Embryonic facial prominence (tissue), 1 donor: ENCODE data around the gene PIP4K2A.
A peak's percentile ranks its signal among the peaks of the same experiment; 100 is the strongest.
"Not testable (repeated sequence)": the region's sequence is repeated elsewhere in the genome, so short reads cannot be mapped to it uniquely, and the experiment has no call there.

ENCODE experiments used
- DNase-seq: peaks from one replicate; pipeline ENCODE4 v3.0.0-alpha.2; 2016; ENCODE audit errors: extremely low spot score

Gene PIP4K2A

DNA sequence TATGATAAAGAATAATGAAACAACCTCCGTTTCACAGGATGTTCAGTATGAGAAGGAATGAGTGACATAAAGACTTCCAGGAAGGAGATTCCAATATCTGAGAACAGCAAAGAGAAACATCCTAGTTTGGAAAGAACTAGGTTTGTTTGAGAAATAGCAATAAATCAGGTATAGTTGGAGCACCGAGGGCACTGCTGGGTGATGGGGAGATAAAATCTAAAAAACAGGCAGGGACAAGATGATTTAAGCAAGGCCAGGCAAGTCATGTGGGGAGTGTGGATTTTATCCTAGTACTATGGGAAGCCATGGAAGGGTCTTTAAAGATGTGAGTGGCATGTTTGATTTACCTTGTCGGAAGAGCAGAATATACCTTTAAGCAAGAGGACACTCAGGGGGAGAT is 199.4 kb downstream of the PIP4K2A start:
- DNase-seq, result no peak

DNA sequence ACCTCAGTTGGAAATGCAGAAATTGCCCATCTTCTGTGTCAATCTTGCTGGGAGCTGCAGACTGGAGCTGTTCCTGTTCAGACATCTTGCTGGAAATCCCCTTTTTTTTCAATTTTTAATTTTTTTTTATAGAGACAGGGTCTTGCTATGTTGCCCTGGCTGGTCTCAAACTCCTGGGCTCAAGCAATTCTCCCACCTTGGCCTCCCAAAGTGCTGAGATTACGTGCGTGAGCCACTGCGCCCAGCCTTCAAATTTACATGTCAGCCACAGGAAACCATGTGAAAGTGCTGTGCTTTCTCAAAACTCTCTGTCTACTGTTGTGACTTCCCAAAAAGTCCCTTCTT is 200.0 kb downstream of the PIP4K2A start:
- not testable (repeated sequence) for DNase-seq

DNA sequence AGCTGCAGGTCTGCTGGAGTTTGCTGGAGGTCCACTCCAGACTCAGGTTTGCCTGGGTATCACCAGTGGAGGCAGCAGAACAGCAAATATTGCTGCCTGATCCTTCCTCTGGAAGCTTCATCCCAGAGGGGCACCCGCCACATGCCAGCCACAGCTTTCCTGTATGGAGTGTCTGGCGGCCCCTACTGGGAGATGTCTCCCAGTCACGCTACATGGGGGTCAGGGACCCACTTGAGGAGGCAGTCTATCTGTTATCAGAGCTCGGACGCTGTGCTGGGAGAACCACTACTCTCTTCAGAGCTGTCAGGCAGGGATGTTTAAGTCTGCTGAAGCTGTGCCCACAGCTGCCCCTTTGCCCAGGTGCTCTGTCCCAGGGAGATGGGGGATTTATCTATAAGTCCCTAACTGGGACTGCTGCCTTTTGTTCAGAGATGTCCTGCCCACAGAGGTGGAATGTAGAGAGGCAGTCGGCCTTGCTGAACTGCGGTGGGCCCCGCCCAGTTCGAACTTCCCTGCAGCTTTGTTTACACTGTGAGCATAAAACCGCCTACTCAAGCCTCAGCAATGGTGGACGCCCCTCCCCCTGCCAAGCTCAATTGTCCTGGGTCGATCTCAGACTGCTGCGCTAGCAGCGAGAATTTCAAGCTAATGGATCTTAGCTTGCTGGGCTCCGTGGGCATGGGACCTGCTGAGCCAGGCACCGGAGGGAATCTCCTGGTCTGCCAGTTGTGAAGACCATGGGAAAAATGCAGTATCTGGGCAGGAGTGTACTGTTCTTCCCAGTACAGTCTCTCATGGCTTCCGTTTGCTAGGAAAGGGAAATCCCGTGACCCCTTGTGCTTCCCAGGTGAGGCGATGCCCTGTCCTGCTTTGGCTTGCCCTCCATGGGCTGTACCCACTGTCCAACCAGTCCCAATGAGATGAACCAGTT is 200.6 kb downstream of the PIP4K2A start:
- not testable (repeated sequence) for DNase-seq

DNA sequence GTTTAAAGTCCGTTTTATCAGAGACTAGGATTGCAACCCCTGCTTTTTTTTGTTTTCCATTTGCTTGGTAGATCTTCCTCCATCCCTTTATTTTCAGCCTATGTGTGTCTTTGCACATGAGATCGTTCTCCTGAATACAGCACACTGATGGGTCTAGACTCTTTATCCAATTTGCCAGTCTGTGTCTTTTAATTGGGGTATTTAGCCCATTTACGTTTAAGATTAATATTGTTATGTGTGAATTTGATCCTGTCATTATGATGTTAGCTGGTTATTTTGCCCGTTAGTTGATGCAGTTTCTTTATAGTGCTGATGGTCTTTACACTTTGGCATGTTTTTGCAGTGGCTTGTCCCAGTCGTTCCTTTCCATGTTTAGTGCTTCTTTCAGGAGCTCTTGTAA is 202.4 kb downstream of the PIP4K2A start:
- not testable (repeated sequence) for DNase-seq

DNA sequence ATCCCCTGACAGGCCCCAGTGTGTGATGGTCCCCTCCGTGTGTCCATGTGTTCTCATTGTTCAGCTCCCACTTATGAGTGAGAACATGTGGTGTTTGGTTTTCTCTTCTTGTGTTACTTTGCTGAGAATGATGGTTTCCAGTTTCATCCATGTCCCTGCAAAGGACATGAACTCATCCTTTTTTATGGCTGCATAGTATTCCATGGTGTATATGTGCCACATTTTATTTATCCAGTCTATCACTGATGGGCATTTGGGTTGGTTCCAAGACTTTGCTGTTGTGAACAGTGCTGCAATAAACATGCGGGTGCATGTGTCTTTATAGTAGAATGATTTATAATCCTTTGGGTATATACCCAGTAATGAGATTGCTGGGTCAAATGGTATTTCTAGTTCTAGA is 206.2 kb downstream of the PIP4K2A start:
- not testable (repeated sequence) for DNase-seq

DNA sequence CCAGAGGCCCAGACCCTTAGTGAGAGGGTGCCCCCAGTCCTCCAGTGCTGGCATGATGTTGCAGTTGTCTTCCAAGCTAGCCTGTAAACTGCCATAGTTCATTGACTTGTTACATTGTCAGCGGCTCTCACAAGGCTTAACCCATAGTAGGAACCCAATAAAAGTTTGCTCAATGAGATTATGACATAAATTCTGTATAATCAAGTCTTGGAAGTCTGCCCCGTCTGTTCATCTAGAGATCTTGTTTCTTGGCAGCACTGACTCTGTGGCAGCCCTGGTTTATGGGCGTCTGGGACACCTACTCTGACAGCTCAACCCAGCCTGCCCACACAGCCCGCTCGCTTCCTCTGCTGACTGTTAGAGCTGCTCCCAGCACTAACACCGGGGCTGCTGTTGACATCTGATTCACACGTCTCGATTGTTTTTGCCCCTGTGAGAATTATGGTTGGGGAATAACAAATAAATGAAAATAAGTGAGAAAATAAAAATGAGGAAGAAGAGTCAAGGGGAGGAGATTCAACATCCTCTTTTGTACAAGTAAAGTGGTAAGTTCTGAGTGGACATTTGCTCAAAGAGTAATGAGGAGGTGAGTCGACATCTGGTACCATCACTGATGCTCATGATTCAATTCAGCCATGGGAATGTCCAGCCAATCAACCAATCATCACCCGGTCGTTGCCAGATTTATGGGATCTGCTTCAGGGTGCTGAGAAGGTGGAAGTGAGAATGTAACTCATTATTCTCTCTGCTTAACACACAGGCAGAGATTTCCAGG is 208.3 kb downstream of the PIP4K2A start:
- no peak for DNase-seq

DNA sequence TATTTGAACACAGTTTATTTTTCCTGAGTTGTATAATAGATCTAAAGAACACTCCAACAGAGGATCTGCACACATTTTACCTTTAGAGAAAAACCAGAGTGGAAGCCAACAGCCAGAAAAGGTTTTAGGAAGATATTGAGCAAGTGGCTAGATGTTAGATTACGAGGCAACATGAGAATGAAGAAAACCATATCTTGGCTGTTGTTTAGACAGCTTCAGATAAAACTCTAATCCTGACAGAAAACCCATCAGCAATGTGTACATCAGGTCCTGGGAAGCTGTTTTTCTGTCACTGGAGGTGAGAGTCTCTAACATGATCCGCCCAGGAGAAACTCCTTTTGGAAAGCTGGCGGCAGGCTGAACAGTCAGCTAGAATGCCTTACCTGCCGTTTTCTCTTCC is 209.6 kb downstream of the PIP4K2A start:
- no peak for DNase-seq

DNA sequence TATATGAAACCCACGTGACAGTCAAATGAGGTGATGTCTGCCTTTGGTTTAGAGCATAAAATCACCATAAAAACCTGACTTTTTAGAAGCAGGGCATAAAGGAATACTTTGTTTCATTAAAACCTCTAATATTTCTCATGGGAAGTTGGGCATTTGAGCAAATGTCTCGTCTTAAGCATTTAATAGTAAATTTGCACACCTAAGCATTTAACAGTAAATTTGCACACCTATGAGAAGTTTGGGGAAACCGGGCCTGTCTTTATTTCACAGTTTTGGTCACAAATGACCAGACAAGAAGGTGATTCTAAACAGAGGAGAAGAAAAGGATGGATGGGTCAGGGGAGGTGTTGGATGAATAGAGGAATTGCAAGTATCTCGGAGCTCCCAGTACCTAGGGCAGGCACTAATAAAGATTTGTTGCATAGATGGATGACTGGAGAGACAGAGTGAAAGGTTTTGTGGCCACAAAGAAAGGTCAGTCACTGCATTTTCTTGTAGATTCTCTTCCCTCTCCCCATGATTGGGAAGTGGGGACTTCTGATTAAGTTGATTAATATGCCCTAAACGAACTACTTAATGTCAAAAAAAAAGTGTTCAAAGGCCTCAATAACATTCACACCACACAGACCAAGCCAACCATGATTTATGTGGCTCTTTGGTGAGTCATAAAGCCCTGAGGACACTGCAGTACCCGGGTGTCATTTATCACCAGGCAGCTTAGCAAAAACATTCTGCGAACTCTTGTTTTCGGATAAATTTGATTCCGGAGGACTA is 210.9 kb downstream of the PIP4K2A start:
- no peak for DNase-seq

DNA sequence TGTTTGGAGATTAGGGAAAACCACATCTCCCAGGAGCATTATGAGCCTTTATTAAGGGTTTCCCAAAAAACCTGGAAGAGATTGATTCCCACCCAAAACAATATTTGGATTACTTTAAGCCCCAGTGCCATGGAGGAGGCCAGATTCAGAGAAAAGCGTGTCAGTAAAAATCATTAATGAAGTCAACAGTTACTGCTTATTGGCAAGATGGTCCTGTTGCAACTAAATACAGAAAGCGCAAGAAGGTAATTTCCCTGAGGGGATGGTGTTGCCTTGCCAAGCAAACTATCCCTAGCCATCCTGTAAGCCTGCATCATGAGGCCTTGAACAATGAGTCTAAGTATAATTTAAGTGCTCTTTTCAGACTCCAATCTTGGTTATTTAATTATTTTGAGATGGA is 212.5 kb downstream of the PIP4K2A start:
- DNase-seq, result no peak

DNA sequence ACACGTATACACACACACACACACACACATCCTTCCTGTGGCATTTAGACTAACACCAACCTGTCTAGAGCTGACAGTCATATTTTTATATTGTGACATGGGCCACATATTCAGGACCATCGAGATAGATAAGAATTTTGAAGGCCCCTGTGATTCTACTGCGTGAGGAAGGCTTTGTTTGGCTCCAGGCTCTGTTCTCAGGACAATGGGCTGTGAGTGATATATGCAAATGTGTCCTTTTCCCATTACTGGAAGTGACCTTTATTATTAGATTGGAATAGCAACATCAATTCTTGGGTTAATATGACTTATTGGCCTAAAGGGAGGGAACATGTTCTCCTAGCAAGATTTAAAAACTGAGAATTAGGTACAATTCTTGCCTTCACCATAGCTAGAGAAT is 213.0 kb downstream of the PIP4K2A start:
- no peak for DNase-seq

DNA sequence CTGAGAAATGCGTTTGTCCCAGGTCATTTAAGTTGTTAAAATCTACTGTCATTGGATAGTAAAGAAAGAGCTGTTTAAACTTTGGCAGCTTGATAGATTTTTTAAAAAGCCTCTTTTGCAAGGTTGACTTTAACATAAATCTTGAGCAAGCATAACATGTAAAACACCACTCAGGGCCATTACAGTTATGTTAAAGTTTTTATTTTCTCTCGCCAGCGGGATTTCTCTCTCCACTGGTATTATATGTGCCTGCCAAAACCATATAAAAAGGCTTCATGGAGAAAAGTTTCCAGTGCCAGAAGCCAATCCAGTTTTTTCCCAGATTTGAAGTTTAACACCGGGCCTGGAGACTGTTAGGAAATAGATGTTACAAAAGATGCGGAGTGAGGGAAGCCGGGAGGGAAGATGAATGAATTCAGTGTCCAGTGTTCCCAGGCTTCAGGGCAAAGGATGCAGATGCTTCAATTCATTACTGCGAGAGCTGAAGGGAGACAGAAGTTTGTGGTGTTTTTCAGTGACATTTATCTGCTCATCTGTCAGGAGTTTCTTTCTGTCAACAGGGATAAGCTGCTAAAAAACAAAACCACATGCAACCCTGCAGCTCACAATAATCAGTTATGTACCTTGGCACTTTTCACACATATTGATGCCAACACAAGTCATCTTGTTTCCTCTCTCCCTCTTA is 213.6 kb downstream of the PIP4K2A start:
- peak; percentile 31 for DNase-seq

DNA sequence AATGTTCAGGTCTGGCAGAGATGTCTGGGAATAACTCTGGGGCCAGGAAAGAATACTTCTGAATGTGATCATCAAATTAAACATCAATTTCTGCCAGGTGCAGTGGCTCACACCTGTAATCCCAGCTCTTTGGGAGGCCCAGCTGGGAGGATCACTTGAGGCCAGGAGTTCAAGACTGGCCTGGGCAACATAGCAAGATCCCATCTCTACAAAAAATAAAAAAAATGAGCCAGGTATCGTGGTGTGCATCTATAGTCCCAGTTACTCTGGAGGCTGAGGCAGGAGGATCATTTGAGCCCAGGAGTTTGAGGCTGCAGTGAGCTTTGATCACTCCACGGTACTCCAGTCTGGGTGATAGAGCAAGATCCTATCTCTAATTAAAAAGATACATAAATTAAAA is 214.4 kb downstream of the PIP4K2A start:
- DNase-seq, result not testable (repeated sequence)

DNA sequence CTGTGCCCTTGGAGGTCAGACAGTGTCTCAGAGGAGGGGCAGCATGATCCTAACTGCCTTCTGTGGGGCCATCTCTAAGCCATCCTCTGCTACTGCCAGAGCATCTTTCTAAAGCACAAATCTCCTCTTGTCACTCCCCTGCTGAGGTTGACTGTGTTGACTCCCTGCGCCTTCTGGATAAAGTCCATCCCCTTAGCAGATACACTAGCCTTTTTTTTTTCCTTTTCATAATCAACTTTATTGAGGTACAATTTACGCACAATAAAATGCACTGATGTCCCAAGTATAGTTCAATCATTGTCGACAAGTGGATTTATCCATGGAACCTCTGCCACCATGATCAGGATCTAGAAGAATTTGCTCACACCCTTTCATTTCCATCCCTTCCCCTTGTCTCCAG is 219.0 kb downstream of the PIP4K2A start:
- no peak for DNase-seq

DNA sequence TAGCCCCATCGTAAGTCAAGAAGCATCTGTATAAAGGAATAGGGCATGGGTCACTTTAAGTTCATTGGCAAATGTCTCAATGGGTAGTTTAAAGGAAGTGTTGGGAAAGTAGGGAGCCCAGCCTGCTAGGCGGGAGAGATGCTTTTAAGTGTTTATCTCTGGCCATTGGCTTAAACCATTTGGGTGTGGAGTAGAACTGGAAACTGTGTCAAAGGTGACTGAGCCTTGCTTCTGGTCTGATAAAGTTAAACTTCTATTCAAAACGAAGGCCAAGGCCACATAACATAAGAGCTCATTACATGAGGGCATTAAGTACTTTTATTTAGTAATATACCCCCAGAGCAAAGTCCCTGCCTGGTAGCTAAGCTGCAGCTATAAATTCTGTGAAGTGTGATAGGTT is 220.4 kb downstream of the PIP4K2A start:
- DNase-seq, result no peak

DNA sequence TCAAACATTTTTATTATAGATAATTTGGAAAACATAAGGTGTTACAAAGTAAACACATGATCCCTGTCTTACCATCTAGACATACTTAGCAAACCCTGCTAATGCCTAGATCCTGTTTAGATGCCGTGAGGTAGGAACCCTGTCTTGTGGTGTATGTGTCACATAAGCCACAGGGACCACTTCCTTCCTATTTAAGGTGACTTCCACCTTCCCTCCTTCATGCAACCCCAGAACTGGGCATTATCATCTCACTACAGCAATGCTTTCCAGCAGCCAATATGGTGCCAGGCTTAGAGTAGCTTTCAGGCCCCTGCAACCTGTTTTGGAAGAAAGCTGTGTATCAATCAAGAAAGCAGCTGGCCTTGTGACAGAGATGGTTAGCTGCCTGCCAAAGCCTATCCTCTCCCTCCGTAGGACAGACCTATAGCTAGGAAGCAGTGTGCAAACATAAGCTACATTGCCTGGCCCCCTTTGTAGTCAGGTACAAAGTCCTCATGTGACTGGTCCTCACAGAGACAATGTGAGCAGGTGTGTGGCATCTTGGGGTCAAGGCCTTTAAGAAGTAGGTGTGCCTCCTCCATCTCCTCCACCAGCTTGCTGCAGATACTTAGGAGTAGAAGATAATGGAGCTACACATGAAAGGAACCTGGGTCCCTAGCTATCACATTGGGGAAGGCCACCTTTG is 222.3 kb downstream of the PIP4K2A start:
- DNase-seq, result no peak

DNA sequence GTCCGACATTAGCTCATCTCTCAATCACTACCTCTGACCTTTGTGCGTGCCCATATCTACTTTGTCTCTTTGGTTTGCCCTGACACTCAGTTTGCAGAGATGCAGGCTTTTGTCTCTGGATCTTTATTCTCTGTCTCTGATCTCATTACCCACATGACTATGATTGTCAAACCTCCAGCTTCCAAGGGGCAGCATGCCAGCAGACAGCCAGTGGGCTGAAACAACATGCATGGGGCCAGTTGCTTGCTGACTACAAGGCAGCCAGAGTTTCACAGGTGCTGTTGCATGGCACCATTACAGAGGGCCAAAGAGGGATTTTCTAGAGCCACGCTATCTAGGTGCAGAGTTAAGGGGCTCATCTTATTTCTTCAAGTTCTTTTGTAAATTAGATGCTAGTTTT is 222.9 kb downstream of the PIP4K2A start:
- no peak for DNase-seq

DNA sequence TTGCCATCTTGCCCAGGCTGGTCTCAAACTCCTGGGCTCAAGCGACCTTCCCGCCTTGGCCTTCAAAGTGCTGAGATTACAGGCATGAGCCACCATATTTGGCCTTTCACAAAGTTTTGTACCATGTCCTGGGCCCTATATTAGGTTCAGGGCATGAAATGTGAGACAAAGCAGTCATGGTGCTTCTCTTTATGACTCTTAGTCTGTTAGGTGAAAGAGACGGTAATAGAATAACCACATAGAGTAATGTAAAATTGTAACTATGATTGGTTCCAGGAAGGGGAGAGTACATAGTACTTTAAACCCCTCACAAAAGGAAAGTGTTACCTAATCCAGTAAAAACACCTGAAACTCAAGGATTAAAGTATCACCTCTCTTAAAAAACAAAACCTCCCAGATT is 224.4 kb downstream of the PIP4K2A start:
- DNase-seq, result no peak

DNA sequence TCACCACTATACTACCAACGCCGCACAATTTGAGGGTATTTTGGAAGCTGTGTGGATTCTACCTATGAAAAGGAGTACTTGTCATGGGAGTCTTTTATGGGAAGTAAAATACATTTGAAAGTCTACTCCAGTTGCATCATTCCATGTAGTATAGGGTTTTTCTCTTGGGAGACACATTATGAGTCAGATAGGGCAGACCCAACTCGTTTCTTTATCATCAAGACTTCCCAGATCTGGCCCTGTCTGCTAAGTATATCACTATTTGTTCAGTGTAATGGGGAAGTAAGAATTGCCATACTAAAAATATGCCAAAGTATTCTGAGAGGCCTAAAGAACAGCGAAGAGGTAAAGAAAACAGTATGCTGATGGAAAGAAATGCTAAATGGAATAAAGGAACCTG is 224.9 kb downstream of the PIP4K2A start:
- no peak for DNase-seq

DNA sequence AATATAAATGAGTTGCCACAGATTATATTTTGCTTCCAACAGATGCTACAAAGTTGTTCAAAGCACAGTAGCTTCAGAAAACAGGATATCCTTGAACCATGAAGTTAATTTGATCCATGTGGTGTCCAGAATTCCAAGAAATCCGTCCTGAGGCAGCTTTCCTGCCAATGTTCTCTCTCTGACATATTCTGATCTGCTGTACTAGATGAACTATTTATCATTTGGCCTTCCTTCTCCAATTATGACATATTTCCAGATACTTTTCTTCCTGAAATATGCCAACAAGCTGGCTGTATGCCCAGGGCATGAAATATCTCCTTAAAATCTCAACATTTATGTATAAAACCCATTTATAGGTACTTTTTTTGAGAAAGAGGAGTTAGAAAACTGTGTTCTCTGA is 227.9 kb downstream of the PIP4K2A start:
- DNase-seq, result no peak
